NCI-H1930 (cell line): ENCODE results near the gene DBX2.
"Not testable (repeated sequence)": the region's sequence is repeated elsewhere in the genome, so short reads cannot be mapped to it uniquely, and the experiment has no call there.

Experiments
- DNase-seq, 2 experiments: peaks; one replicate each; lab custom pipeline; 2025; lab: John Stamatoyannopoulos, UW

Gene DBX2

DNA sequence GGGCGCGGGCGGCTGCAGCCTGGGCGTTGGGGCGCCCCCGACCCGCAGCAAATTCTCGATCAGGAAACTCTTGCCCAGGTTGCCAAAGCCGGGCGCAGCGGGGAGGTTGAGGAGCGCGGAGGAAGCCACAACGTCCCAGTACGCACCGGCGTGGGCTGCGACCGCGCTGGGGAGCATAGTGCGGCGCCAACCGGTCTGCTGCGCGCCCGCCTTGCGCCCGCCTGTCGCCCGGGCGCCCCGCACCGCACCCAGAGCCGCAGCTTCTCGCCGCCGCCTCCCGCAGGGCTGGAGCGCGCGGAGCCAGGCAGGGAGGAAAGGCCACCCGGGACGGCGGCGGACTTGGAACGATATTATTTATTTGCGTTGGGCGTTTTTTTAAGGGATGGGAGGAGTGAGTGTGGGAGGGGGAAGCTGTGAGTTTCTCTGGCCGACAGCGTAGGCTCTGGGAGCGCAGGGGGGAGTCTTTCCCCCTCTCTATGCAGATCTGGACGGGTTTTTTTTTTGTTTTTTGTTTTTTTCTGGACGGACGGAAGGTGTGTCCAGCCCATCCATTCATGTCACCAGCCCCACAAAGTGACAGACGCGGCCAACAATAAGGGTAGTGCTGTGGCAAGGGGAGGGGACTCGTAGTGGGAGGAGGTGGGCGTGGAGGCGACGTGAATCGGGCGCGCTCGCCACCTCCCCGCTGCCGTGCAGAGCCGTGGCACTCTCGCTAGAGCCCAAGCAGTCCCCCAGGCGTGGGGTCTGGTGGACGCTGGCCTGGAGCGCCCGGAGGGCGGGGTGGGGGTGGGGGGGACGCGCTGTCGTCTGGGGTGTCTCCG lies at the start of gene DBX2:
Gene DBX2, minus strand, starts transcription at position 349 of the 821 bp plus-strand sequence. Its CDS starts 172 bp downstream, at position 177.
- DNase-seq = peak; percentile 64 to 66

DNA sequence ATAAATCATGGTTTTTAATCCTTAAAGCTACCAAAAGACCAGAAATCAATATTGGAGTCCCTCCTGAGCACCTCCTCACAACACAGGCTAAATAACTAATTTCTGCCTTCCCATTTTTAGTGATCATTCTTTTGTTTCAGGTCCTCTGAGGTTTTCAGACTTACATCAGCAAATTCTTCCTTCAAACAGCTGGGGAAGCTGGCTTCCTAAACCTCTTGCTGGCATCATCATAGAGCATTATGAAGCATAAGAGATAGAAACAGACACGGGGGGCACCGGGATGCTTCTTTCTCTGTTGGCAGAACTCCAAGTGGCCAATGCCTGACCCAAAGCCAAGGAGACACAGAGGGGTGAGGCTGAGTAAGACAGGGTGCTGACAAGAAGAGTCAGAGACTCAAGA lies 47.9 kb upstream of the DBX2 start:
- DNase-seq = no peak

DNA sequence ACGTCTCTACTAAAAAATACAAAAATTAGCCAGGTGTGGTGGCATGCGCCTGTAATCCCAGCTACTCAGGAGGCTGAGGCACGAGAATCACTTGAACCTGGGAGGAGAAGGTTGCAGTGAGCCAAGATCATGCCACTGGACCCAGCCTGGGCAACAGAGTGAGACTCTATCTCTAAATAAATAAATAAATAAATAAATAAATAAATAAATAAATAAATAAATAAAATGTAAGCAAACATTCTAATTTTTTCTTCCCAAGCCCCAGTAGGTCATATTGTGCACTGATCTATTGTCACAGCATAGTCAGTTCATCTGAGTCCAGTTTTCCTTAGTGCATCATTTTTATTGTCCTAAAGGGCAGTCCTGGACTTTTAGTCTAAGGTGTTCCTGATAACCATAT lies 44.5 kb upstream of the DBX2 start:
- DNase-seq = not testable (repeated sequence)

DNA sequence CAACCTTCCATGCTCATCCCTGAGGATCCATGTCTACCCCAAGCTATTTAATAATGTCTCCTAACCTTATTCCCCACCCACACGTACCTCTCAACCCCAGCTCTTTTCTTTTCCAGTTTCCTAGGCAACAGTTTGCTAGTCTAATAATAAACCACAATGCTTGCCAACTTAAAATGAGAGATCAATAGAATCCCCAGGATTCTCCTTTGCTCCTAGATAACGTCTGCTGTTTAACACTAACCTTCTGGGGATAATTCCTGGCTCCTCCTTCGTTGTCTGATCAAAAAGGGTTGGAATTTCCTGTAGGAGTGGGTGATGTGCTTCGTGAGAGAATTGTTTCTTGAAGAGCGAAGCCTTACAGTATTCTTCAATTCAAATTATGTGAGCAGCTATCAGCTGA lies 42.2 kb upstream of the DBX2 start:
- no peak for DNase-seq

DNA sequence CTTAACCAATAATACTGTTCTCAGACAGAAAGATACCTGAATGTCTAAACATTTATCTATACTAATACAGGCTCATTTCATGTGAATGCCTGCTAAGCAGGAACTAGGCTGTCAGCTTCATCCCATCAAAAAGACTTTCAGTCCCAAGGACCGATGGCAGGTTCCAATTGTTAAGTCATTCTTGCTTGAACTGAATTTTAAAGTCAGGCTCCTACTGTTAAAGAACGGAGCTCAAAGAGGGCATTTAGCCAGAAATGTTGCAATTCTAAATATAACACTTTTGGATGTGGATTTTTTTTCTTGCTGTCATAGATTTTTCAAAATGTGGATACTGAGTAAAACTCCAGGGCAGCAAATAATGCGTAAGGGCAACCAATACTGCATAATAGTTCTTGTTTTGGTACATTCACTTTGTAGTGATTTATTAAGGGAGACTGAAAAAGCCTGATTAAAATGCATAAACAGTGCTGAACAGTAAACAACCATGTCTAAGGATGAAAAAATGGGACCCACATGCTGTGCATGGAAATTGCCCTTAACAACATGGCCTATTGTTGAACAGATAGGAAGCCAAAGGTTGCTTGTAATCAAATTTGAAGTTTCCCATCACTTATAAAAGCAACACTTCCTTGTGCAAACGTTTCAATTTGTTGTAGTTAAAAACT lies 38.6 kb upstream of the DBX2 start:
- DNase-seq = no peak

DNA sequence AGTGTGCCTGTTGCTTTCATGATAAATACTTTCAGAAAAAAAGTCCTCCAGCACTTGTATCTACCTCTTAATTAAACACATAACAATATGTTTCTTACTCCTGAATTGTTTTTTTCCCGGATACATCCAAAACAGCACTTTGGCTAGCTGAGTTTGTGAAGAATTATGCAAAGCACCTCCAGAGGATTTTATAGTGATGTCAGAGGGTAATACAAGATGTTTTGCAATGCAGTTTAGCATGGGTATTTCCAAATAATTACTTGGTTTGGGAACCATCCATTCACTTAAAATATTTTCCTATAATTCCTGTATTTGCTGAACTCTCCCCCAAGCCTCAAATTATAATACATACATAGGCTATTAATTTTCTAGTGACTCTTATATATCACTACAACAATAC lies 37.7 kb upstream of the DBX2 start:
- DNase-seq = no peak

DNA sequence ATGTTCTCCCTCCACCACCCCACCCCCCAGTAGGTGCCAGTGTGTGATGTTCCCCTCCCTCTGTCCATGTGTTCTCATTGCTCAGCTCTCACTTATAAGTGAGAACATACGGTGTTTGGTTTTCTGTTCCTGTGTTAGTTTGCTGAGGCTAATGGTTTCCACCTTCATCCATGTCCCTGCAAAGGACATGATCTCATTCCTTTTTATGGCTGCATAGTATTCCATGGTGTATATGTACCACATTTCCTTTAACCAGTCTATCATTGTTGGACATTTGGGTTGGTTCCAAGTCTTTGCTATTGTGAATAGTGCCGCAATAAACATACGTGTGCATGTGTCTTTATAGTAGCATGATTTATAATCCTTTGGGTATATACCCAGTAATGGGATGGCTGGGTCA lies 33.3 kb upstream of the DBX2 start:
- not testable (repeated sequence) for DNase-seq

DNA sequence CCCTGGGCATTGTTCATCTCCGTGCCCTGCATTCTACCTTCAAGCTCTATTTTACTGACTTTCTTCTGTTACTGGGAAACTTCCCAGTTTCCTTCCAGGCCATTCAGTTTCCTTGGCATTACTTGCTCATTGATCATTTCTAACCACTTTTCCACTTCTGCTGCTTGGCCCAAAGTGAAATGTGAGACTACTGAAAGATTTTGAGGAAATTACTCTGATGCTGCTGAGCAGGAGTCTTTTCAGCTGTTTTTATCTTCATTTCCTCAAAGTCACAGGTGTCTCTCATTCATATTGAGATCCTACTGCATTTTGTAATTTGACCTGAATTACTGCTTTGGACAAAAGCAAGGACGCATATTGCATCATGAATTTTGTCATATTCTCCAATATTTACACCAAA lies 26.4 kb upstream of the DBX2 start:
- DNase-seq = no peak

DNA sequence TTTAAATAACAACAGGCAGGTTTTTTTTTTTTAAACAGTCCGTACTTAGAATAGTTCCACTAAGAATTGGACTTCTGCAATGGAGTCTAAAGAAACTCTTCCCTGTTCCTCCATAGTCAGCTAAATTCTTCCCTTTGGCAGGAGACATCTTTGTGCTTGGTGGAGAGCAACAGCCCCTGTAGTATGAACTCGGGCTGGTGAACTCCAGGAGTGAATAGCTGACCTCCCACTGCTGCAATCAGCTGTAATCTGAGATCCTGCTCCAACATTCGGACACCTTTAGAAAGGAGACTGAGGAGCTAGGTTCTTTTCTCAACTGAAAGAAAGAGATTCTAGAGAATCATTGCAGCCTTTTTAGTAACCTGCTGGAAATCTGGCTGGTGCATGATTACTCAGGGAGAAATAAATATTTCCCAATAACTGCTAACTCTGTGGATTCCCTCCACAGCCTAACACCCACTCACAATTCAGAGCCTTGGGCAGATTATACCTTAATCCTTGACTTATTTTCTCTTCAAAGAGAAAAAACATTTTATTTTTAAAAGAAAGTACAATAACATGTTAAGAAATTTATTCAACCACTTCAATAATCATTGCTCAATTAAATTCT lies 25.6 kb upstream of the DBX2 start:
- peak in 1 of 2 experiments; percentile 60 for DNase-seq

DNA sequence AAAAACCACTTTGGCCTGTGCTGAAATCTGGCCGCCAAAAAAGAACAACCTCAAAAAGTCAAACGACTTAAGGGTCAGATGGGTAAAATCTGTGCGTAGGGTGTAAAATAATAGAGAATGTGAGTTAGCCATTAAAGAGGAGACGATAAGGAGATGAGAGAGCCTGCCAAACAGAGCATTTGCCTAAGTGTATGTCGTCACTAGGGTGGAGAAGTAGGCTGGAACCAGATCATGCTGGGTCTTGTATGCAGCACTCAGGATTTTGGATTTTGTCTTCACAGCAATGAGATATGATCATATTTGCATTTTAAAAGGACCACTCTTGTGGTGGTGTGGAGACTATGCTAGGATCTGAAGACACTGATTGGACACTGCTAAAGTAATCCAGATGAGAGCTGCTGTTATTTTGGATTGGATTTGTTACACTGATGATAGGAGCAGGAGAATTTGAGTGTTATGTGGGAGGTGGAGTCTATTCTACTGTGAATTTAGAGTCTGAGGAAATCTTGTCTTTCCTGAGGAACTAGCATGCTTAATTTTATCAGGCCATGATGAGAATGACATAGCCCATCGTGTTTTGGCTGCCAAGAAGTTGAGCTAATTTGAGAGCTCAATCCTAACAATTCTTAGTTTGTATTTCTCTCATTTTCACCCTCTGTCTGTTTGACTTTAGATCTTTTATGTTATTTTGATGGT lies 24.8 kb upstream of the DBX2 start:
- no peak for DNase-seq

DNA sequence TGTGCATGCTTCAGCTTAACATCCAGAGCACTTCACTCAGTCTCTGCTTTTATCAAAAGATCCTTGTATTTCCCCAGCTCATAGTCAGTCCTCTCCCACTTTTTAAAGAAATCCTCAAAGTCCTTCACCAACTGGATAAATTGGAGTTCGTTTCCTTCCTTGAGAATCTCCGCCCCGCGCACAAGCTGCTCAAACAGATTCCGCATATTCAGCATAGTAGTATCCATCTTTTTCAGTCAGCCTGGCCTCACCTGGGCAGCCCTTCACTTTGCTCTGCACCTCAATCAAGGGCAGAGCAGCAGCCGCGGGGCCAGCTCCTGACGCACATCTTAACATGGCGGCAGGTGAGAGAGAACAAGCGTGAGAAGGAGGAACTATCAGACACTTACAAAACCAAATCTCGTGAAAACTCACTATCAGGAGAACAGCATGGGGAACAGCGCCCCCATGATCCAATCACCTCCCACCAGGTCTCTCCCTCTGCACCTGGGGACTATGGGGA lies 14.3 kb upstream of the DBX2 start:
- no peak for DNase-seq

DNA sequence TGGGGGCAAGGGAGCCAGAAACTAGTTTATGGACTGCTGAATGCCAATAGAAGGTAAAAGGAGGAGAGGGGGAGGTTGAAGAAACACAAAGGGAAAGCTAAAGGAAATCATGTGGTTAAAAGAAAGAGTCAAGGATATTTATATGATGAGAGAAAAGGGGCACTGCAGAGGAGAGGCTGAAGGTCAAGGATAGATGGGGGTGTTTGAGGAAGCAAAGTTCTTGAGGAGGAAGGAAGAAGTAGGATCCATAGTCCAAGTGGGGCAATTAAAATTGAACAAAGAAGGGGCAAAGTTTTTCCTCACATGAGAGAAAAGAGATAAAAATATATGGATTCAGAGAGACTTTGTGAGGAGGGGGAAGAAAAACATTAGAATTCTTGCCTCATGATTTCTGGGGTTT lies 10.1 kb upstream of the DBX2 start:
- no peak for DNase-seq

DNA sequence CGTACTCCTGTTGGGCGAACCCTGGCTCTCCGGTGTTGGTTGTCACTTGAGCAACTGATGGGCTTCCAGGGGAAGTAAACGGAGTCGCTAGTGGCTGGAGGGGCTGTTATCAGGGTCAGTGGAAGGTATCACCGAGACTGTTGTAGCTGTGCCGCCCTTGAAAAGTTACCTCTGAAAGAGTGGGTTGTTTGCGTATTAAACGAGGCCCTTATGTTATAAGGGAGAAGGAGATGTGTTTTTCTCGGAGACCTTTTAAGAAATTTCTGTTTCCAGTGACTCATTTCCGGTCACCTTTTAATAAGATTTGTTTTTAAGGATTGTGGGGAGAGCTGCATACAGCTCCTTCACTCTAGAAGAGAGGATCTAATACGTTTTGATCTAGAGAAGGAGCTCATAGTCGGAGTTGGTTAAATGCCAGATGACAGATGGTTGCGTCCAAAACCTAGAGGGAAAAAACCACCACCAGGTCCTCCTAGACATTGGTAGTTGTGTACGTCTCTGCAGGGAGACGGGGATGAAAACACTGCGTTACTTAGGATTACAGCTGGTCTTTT lies 750 bp upstream of the DBX2 start:
- DNase-seq = no peak

DNA sequence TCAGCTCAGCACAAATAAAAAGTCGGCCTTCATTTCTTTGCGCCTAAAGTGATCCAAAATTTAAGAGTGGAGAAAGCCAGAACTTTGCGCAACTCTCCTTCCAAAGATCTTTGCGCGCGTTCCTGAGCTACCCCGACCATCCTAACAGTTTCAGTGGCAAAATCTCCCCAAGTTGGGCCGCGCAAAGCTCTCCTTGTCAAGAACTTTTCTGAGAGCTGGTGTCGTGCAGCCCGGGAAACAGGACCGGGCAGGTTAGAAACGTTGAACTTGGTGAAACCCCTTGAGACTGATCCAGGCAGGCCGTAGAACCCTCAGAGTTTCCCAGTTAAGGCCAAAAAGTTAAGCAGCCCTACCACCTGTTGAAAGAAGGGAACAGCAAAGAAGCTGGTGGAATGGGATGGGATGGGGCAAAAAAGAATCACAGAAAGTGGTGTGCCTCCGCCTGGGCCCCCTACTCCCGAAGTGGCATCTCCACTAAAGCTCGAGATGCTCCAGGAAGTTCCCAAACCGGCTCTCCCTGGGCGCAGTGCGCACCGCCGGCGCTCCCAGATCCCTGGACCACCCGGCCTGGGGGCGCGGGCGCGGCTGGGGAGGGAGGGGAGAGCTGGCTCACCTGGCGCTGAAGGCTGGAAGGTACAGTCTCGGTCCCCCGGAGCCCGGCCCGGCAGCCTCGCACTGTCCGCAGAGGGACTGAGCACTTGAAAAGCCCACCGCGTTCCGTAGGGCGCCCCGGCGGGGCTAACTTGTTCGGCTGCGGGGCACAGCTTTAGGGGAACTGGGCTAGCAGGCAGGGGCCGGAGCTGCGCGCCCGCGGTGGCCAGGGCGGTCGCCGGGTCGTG lies 768 bp downstream of the DBX2 start:
- DNase-seq = no peak

DNA sequence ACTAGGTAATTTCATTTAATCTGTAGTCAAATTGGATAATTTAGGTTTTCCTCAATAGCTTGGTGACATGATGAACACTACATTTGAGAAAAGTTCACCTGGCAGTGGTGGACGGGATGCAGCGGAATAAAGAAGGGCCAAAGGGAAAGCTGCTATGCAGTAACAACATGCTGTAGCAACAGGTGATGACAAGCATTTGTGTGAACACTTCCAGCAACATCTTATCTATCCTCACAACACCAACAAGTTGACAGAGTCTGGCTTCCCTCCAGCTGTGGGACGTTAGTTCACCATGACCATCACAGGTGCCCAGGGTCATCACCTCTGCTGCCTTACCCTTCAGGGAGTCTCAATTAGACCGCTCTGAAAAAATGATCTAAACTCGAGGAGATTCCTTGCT lies 8.3 kb downstream of the DBX2 start:
- DNase-seq = no peak

DNA sequence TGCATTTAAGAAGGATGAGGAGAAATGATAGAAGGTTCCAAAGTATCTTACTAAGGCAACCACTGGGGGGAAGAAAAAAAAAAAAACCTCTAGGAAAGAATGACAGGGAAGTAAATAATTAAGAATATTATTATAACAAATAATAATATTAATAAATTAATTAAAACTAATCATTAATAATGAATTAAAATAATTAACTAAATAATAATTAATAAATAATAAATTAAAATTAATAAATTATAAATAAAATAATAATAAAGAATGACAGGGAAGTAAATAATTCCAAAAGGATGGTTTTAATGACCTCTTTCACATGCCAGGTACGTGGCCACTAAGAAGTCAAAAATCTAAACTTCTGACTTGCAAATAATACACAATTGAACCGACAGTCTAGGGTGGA lies 9.9 kb downstream of the DBX2 start:
- DNase-seq = no peak

DNA sequence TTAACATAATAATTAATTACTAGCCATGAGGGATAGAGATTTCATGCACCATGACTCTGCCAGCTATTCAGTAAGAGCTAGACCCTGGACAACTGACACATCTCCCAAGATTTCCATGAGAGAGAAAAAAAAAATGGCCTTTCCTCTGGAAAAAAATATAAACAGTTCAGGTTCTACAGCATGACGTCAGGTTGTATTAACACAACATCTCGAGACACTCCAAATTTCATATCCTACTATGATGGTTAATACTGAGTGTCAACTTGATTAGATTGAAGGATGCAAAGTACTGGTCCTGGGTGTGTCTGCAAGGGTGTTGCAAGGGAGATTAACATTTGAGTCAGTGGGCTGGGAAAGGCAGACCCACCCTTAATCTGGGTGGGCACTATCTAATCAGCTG lies 11.1 kb downstream of the DBX2 start:
- no peak for DNase-seq

DNA sequence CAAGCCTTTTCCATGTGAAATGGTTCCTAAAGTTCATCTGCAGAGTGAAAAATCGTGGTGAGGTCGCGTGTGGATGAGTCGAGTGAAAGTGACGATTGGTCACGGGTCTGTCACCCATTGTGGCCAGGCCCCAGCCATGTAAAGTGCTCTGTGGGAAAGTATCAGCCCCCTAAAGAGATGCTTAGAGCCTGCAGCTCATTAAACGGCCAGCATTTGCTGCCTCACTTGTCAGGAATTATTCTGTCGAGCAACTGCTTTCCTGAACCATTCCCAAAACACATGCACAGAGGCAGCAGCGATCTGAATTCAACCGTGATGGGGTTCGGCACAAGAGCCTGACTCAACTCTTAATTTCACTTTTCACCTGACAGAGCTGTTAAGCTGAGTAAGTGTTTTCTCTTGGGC lies 16.0 kb downstream of the DBX2 start:
- no peak for DNase-seq

DNA sequence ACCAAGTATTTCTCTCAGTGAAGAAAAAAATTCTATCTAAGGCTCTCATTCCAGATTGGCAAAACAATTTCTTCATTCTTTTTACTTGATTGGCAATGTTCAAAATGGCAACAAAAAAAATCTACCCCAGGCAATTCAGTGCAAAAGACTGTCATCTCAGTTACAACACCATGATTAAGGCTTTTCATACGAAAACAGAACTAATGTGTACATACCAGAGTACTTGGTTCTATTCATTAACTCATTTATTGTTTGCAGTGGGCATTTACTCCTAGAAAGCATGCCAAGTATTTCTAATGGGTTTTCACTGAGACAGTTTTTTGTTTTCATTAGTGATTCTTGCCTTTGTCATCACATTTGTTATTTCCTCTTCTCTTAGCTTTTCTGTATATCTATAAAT lies 33.0 kb downstream of the DBX2 start:
- no peak for DNase-seq

DNA sequence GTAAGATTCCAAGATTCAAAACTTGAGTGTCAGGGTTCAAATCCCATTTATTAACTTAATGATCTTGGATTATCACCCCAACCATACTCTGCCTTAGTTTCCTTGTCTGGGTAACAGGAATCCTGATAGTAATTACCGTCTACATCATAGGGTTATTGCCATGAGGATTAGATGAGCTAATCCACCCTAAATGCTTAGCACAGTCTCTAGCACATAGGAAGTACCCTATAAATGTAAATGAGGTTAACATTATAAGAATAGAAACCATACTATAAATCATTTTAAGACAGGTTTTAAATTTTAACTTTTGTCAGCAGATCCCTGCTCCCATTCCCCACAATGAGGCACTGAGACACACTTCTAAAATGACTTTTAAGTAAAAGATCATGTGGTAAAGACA lies 36.5 kb downstream of the DBX2 start:
- no peak for DNase-seq

DNA sequence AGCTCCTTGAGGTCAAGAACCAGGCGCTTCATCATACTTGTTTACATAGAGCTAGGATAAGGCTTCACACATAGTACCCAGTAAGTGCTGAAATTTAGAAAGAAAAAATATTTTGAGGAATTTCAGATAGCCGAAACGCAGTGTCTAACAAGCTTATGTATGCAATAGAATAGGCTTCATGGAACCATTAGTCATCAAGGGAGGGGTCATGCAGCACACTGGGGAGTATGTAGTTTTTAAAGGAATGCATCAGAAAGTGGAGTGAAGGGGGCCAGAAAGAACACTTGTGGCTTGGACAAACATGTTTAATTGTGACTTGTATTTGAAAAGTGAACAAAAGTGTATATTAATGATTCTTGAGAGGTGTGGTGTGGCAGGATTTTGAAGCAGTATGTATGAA lies 38.1 kb downstream of the DBX2 start:
- DNase-seq = no peak
